GM12801 (cell line): Measurements from ENCODE around the gene OR2B2.

Experiments
- CTCF ChIP-seq: IDR thresholded peaks from one replicate; pipeline ENCODE4 v1.5.1; 2011; ENCODE audit warnings: control low read depth; ENCODE audit not compliant: insufficient read length; ENCODE audit errors: extremely low read depth

The OR2B2 gene

GRCh38 chr6:27896398-27896796 is 15.8 kb downstream of the OR2B2 start:
- no peak for TF ChIP-seq CTCF

GRCh38 chr6:27894839-27895762 is 17.1 kb downstream of the OR2B2 start:
- TF ChIP-seq CTCF: peak; percentile 1

- TF ChIP-seq CTCF: no peak
These were observed 18.1 kb downstream of the OR2B2 start for GRCh38 chr6:27893836-27894807.

GRCh38 chr6:27893059-27893835 is 18.9 kb downstream of the OR2B2 start:
- TF ChIP-seq CTCF: no peak

- no peak for TF ChIP-seq CTCF
These were observed 19.5 kb downstream of the OR2B2 start for GRCh38 chr6:27892649-27893058.

- no peak for TF ChIP-seq CTCF
These were observed 20.8 kb downstream of the OR2B2 start for GRCh38 chr6:27891320-27891875.
